ENCODE measurements around the gene RRM1.

RRM1 gene

DNA sequence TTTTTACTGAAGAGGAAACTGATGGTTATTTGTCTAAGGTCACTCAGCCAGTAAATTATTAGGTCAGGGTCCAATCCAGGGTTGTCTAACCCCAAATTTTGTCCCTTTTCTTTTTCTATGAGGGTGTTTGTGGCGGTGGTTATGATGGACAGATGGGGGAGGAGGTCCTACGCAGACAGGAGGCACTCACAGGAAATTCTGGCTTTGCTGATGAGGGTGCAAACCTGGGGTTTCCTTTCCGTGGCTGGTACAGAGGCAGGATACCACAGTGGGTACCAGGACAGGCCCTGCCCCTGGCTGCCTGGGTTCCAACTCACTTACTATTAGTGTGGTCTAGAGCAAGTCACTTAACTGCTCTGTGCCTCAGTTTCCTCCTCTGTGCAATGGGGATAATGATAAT is 91.0 kb downstream of the RRM1 start:
- no peak for DNase-seq (ENCODE audit: low read depth in 2 of 3, low spot score in 1 of 3)

DNA sequence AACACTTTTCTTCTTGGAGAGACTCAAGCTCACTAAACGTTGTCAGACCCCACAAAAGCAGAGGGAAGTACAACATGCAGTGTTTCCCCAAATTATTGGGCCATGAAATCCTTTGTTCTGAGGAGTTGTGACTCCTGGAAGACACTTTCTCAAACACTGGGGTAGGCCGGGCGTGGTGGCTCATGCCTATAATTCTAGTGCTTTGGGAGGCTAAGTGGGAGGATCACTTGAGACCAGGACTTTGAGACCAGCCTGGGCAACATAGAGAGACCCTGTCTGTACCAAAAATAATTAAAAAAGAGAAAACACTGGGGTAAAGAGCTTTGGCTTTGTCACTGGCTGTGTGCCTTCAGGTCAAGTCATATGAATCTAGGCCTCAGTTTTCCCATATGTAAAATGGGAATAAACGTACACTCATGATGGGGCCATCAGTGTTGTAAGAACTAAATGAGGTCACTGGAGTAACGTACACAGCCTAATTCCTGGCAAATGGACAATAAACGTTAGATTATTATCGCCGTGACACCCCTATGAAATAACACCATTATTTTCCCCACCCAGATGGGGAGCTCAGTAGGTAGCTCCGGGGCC is 92.0 kb downstream of the RRM1 start:
- DNase-seq (ENCODE audit: low read depth in 2 of 3, low spot score in 1 of 3), result no peak

DNA sequence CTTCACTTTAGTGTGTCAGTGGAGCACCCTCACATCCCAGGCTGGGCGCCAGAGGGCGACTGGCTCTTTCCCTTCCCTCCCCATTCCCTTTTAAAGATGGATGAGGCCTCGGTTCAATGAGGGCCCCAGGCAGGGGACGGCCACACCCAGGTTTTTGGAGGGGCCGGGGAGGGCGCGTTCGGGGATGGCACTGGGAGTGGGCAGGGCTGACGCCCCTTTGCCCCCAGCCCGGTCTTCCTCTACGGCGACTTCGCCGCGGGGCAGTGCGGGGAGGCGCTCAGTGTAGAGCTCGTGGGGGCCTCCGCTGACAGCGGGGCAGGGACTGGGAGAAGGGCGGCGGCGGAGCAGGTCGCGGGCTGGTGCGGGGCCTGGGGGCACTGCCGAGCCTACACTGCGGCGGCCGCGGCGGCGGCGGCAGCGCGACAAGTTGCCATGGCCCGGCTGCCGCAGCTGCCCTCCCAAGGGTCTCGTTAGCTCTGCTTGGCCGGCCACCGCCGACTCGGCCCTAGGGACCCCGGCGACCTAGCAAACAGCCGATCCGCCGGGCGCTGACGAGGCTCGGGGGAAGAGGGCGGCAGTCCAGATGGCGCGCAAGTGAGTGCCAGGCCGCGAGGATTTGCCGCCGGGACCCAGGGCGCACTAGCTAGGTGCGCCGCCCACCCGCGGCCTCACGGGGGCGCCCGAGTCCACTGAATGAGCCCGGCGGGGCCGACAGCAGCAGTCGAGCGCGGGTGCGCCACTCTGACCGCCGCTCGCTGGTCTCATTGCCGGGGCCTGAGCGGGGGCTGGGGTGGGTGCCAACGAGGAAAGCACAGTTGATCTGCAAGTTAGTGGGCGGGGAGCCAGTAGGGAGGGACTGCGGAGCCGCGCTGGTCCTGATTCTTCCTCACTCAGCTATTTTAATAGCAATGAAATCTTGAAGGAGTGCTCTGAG is 92.7 kb downstream of the RRM1 start:
- DNase-seq (ENCODE audit: low read depth in 2 of 3, low spot score in 1 of 3), result peak; percentile 69 to 88 (median 79)

Measured in stimulated activated CD4-positive, alpha-beta T cell treated with anti-CD3 and anti-CD28 coated beads, Interleukin-12 subunit alpha, Interleukin-12 subunit beta, amount 100 ng/mL, for 48 hours (primary cell).